PC-3 (cell line): ENCODE measurements around the gene RAP2B. TPM values are rescaled to one million over a fixed set of nuclear protein-coding genes. Genes with fewer than 3 reads are reported as not detected.

ENCODE experiments used
- ATAC-seq: fragments of 200-7000 bp; cut with Tn5 transposase; 2 replicates; pipeline ENCODE4 v1.9.1; 2020; ENCODE audit warnings: mild to moderate bottlenecking, moderate library complexity
- BruUV-seq: library from RNA; stranded (reverse); fragments of 400-500 nt; replicated peaks from 2 replicates; lab custom pipeline; 2021; lab: Mats Ljungman, UMichigan
- CTCF ChIA-PET: fragments of 300-600 bp; sonication (Branson Sonifier 250); formaldehyde crosslinking; loops from one replicate; lab custom pipeline; 2022; ENCODE audit warnings: antibody characterized with exemption; lab: Charles Lee
- POLR2A ChIA-PET: fragments of 300-600 bp; sonication (Branson Sonifier 250); formaldehyde crosslinking; loops from one replicate; lab custom pipeline; 2022; ENCODE audit warnings: antibody characterized with exemption; ENCODE audit not compliant: unreplicated experiment; lab: Charles Lee
- DNase-seq: peaks from one replicate; pipeline ENCODE4 v3.0.0-alpha.2; 2015
- H2AFZ ChIP-seq: fragments of 300-600 bp; sonication (generic); 2 replicates; pipeline ENCODE4 v1.6.0; 2016; ENCODE audit warnings: antibody characterized with exemption, low read length
- H3F3A ChIP-seq: fragments of 300-600 bp; sonication (generic); one replicate; pipeline ENCODE4 v1.6.0; 2017; ENCODE audit warnings: antibody characterized with exemption, low read length, control low read depth, mild to moderate bottlenecking; ENCODE audit not compliant: unreplicated experiment
- H3K27ac ChIP-seq: fragments of 300-600 bp; sonication (generic); 2 replicates; pipeline ENCODE4 v1.5.1; 2016; ENCODE audit warnings: mild to moderate bottlenecking, low read length
- H3K27me3 ChIP-seq: fragments of 300-600 bp; sonication (generic); 2 replicates; pipeline ENCODE4 v1.6.1; 2016; ENCODE audit warnings: low read length, mixed read lengths
- H3K36me3 ChIP-seq: fragments of 300-600 bp; sonication (generic); 2 replicates; pipeline ENCODE4 v1.6.1; 2016; ENCODE audit warnings: low read depth, mixed run types, low read length, mixed read lengths
- H3K4me1 ChIP-seq: fragments of 300-600 bp; sonication (generic); 2 replicates; pipeline ENCODE4 v1.5.1; 2016; ENCODE audit warnings: low read length; ENCODE audit not compliant: insufficient read depth
- H3K4me2 ChIP-seq: fragments of 300-600 bp; sonication (generic); 2 replicates; pipeline ENCODE4 v1.6.0; 2016; ENCODE audit warnings: low read length
- H3K4me3 ChIP-seq: fragments of 300-600 bp; sonication (generic); 2 replicates; pipeline ENCODE4 v1.5.1; 2016; ENCODE audit warnings: mild to moderate bottlenecking, low read length, mixed read lengths
- H3K79me2 ChIP-seq: fragments of 300-600 bp; sonication (generic); 2 replicates; pipeline ENCODE4 v1.6.1; 2017; ENCODE audit warnings: low read length, mixed read lengths
- H3K9ac ChIP-seq: fragments of 300-600 bp; sonication (generic); 2 replicates; pipeline ENCODE4 v1.6.0; 2016; ENCODE audit warnings: mild to moderate bottlenecking, low read length
- H3K9me2 ChIP-seq: fragments of 300-600 bp; sonication (generic); replicated peaks from 2 replicates; pipeline ENCODE4 v1.6.1; 2016; ENCODE audit warnings: mixed run types, low read length, mixed read lengths
- H3K9me3 ChIP-seq: fragments of 300-600 bp; sonication (generic); 2 replicates; pipeline ENCODE4 v1.6.1; 2016; ENCODE audit warnings: low read length, mixed read lengths
- H4K20me1 ChIP-seq: fragments of 300-600 bp; sonication (generic); 2 replicates; pipeline ENCODE4 v1.6.1; 2016; ENCODE audit warnings: low read length, mixed read lengths
- CTCF ChIP-seq: fragments of 300-600 bp; sonication (generic); conservative IDR thresholded peaks from 2 replicates; pipeline ENCODE4 v1.5.1; 2017; ENCODE audit warnings: antibody characterized with exemption, low read depth, mild to moderate bottlenecking, low read length
- EZH2 ChIP-seq: fragments of 300-600 bp; sonication (generic); IDR thresholded peaks from one replicate; pipeline ENCODE4 v1.6.1; 2017; ENCODE audit warnings: antibody characterized with exemption, mild to moderate bottlenecking, low read length; ENCODE audit not compliant: unreplicated experiment
- EZH2phosphoT487 ChIP-seq: fragments of 300-600 bp; sonication (generic); IDR thresholded peaks from 2 replicates; pipeline ENCODE4 v1.6.1; 2018; ENCODE audit warnings: mild to moderate bottlenecking, antibody characterized with exemption, low read length, borderline replicate concordance
- intact Hi-C: fragments of 100-400 bp; cut with micrococcal nuclease; formaldehyde crosslinking; loops from 2 replicates; pipeline ENCODE4 v1.9.0; 2023
- total RNA-seq: library from RNA; depleted of rRNA; stranded (reverse); fragments of >200 nt; gene quantifications from 2 replicates; pipeline ENCODE4 v1.2.3, GENCODE V29; 2014

The RAP2B gene
- total RNA-seq, 1 experiment from 2014 or later: 37.8 TPM

GRCh38 chr3:153115326-153115725, 46.7 kb upstream of the RAP2B start:
- BruUV-seq: no TSS peak
- H3K27ac ChIP-seq: no peak overlapping the region
- no peak for DNase-seq
- ATAC-seq: no peak
- no peak overlapping the region for H3K9ac ChIP-seq
- H3K9me3 ChIP-seq: no peaks in the 10 kb centered on the region
- CTCF ChIA-PET: no interaction called here
- intact Hi-C loops: no loop called here
- H4K20me1 ChIP-seq: no peaks in the 10 kb centered on the region
- TF ChIP-seq CTCF: no peak
- no peak for TF ChIP-seq EZH2
- TF ChIP-seq EZH2phosphoT487: no peak
- H3K4me1 ChIP-seq: no peaks in the 10 kb centered on the region
- H3K27me3 ChIP-seq: no peaks in the 10 kb centered on the region
- no peak overlapping the region for H3K4me2 ChIP-seq
- no peaks in the 10 kb centered on the region for H3F3A ChIP-seq
- POLR2A ChIA-PET: no interaction called here
- H3K79me2 ChIP-seq: no peaks in the 10 kb centered on the region
- H3K4me3 ChIP-seq: no peak overlapping the region
- H3K9me2 ChIP-seq: no peaks in the 10 kb centered on the region
- no peaks in the 10 kb centered on the region for H3K36me3 ChIP-seq
- H2AFZ ChIP-seq: no peak overlapping the region

GRCh38 chr3:153127788-153128187, 34.2 kb upstream of the RAP2B start:
- Histone ChIP-seq H3K27ac (no peak overlapping the region), H3K79me2 (no peaks in the 10 kb centered on the region), H2AFZ (no peak overlapping the region), H3F3A (no peaks in the 10 kb centered on the region), H3K9me2 (no peaks in the 10 kb centered on the region), H3K4me2 (no peak overlapping the region), H3K4me3 (no peak overlapping the region), H3K4me1 (peaks cover 18% of the 10 kb centered on the region), H3K27me3 (no peaks in the 10 kb centered on the region), H4K20me1 (no peaks in the 10 kb centered on the region), H3K36me3 (no peaks in the 10 kb centered on the region), H3K9ac (no peak overlapping the region), H3K9me3 (no peaks in the 10 kb centered on the region)
- DNase-seq (no peak), ATAC-seq (no peak)
- no TSS peak for BruUV-seq
- ChIA-PET CTCF (no interaction called here), POLR2A (no interaction called here)
- TF ChIP-seq EZH2phosphoT487 (no peak), EZH2 (no peak), CTCF (no peak)
- intact Hi-C loops: loop anchor here (5.0 kb wide), 2 partner anchors 35 to 40 kb away; partner anchors contain the start of gene RAP2B

- Histone ChIP-seq H2AFZ (no peak overlapping the region), H3K4me3 (no peak overlapping the region), H3K79me2 (no peaks in the 10 kb centered on the region), H3K4me2 (no peak overlapping the region), H3K9me3 (no peaks in the 10 kb centered on the region), H3K27me3 (no peaks in the 10 kb centered on the region), H4K20me1 (no peaks in the 10 kb centered on the region), H3K4me1 (peaks cover 18% of the 10 kb centered on the region), H3K27ac (no peak overlapping the region), H3K36me3 (no peaks in the 10 kb centered on the region), H3K9me2 (no peaks in the 10 kb centered on the region), H3K9ac (no peak overlapping the region), H3F3A (no peaks in the 10 kb centered on the region)
- no TSS peak for BruUV-seq
- POLR2A ChIA-PET: no interaction called here
- ATAC-seq: no peak
- CTCF ChIA-PET: no interaction called here
- TF ChIP-seq EZH2: no peak
- TF ChIP-seq CTCF: no peak
- DNase-seq: no peak
- intact Hi-C loops: loop anchor here (5.0 kb wide), 2 partner anchors 33 to 42 kb away; partner anchors contain the start of gene RAP2B
Measured at GRCh38 chr3:153129426-153129825, 32.6 kb upstream of the RAP2B start.
